Activated CD8-positive, alpha-beta memory T cell treated with anti-CD3 and anti-CD28 coated beads, Interleukin-2, amount 50 U/mL, for 48 hours (primary cell): ENCODE results near the gene PRKG1.
"Not testable (repeated sequence)": the region's sequence is repeated elsewhere in the genome, so short reads cannot be mapped to it uniquely, and the experiment has no call there.

Source experiments
- DNase-seq: peaks from one replicate; pipeline ENCODE4 v3.0.0-alpha.2; 2020

PRKG1 gene

GRCh38 chr10:51542853-51543252 lies 468.6 kb downstream of the PRKG1 start:
- DNase-seq = no peak

- no peak for DNase-seq
Observed at GRCh38 chr10:51544933-51545332, 470.6 kb downstream of the PRKG1 start.

GRCh38 chr10:51547941-51548340 lies 473.7 kb downstream of the PRKG1 start:
- DNase-seq = no peak

- no peak for DNase-seq
Observed at GRCh38 chr10:51552879-51553278, 478.6 kb downstream of the PRKG1 start.

GRCh38 chr10:51564896-51565510 lies 490.7 kb downstream of the PRKG1 start:
- no peak for DNase-seq

- no peak for DNase-seq
Observed at GRCh38 chr10:51567271-51567670, 493.0 kb downstream of the PRKG1 start.

GRCh38 chr10:51569467-51569866 lies 495.2 kb downstream of the PRKG1 start:
- no peak for DNase-seq

- no peak for DNase-seq
Observed at GRCh38 chr10:51574248-51575048, 500.2 kb downstream of the PRKG1 start.

- not testable (repeated sequence) for DNase-seq
Observed at GRCh38 chr10:51581196-51581595, 506.9 kb downstream of the PRKG1 start.

GRCh38 chr10:51583976-51584375 lies 509.7 kb downstream of the PRKG1 start:
- DNase-seq = no peak

GRCh38 chr10:51585742-51586141 lies 511.5 kb downstream of the PRKG1 start:
- DNase-seq = no peak

GRCh38 chr10:51588984-51589383 lies 514.7 kb downstream of the PRKG1 start:
- DNase-seq = no peak

- no peak for DNase-seq
Observed at GRCh38 chr10:51590818-51591217, 516.5 kb downstream of the PRKG1 start.

- DNase-seq = no peak
Observed at GRCh38 chr10:51596695-51597094, 522.4 kb downstream of the PRKG1 start.

- no peak for DNase-seq
Observed at GRCh38 chr10:51599647-51600046, 525.4 kb downstream of the PRKG1 start.

GRCh38 chr10:51602326-51602725 lies 528.0 kb downstream of the PRKG1 start:
- no peak for DNase-seq

GRCh38 chr10:51604579-51604978 lies 530.3 kb downstream of the PRKG1 start:
- no peak for DNase-seq

- no peak for DNase-seq
Observed at GRCh38 chr10:51606825-51607462, 532.7 kb downstream of the PRKG1 start.

- no peak for DNase-seq
Observed at GRCh38 chr10:51607463-51607835, 533.2 kb downstream of the PRKG1 start.

- DNase-seq = no peak
Observed at GRCh38 chr10:51608211-51608610, 533.9 kb downstream of the PRKG1 start.

GRCh38 chr10:51615764-51616298 lies 541.5 kb downstream of the PRKG1 start:
- DNase-seq = no peak

GRCh38 chr10:51617576-51618235 lies 543.4 kb downstream of the PRKG1 start:
- DNase-seq = no peak

- no peak for DNase-seq
Observed at GRCh38 chr10:51619365-51619764, 545.1 kb downstream of the PRKG1 start.
